ENCODE data around the gene MGAT4A.

MGAT4A gene

DNA sequence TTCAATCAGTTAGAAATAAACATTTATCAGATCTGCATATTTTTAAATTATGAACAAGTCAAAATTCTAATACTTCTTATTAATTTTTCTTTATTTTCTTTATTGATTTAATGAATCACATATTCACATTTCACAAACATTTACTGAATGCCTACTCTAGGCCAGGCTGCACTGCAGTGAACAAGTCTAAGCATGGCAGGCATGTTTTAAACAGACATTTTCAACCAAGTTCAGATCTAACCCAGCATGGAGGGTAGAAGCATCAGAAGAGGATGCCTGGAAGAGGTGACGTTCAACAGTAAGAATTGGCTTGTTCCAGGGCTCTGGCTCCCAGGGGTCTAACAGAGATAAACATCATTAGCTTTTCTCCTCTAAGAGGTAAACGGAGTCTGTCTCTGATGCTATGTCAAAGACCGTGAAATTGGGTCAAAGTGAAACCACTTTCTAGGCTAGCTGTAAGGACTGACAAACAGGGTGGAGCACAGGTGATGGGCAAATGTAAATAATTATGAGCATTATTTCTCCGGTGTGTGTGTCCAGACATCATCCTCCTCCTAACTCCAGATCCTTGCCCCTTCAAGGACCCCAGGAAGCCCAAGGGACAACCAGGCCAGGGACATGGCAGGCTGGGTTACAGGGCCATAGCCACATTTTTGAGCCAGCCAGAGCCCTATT lies 72.0 kb downstream of the MGAT4A start:
- DNase-seq (ENCODE audit: low read depth, low spot score) = no peak

DNA sequence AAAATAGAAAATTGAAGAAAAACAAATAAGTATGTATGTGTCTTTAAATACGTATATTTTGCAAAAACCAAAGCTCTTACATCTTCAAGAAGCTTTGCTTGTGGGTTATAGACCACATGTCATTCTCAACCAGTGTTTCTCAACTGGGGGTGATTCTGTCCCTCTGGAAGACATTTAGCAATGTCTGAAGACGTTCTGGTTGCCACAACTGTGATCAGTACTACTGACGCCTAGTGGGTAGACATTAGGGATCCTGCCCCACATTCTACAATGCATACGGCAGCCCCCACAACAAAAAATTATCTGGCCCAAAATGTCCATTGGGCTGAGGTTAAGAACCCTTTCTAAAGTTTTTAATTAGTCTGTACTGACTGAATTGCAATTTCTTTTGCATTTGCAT lies 74.1 kb downstream of the MGAT4A start:
- no peak for DNase-seq (ENCODE audit: low read depth, low spot score)

DNA sequence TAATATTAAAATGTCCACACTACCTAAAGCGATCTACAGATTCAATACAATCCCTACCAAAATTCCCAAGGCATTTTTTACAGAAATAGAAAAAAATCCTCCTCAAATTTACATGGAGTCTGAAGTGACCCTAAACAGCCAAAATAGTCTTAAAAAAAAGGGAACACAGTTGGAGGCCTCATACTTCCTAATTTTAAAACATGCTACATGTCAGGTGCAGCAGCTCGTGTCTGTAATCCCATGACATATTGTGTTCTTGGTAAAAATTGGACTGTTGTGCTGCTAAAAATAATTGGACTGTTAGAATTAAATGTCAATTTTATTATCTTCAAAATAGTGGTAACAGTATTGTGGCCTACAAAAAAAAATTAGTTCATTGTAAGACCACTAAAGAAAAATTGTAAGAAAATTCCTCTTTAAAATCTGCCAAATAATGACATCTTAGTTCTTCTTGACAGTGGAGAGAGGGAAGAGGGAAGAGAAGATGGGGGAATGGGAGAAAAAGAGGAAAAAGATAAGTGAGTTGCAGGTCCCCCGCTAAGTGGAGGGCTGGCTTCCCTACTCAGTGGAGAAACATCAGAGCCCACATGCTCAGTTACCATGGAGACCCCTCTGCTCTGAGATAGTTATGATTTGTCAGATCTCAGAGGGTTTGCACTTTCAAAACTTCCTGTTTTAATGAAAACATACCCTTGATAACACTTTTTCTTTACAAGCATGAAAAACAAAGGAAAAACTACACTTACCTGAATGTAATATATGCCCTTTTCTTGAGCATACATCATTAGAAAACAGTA lies 76.0 kb downstream of the MGAT4A start:
- DNase-seq (ENCODE audit: low read depth, low spot score) = no peak

DNA sequence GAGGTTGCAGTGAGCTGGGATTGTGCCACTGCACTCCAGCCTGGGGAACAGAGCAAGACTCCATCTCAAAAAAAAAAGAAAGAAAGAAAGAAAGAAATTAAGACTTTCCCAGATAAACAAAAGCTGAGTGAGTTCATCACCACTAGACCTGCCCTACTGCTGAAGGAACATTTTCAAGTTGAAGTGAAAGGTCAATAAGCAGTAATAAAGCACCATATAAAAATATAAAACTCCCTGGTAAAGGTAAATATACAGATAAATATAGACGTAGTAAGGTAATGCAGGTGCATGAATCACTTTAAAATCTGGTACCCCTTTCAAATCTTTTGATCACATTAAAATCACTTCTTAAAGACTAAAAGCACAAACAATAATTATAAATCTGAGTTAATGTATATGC lies 79.9 kb downstream of the MGAT4A start:
- no peak for DNase-seq (ENCODE audit: low read depth, low spot score)

DNA sequence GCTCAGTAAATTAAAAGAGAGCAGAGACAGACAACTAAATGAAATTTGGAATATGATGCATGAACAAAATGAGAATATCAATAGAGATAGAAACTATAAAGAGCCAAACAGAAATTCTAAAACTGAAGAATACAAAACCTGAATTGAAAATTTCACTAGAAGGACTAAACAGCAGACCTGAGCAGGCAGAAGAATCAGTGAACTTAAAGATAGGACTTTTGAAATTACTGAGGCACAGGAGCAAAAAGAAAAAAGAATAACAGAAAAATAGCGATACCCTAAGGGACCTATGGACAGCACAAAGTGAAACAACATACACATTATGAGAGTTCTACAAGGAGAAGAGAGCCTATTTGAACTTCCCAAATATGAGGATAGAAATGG lies 80.9 kb downstream of the MGAT4A start:
- DNase-seq (ENCODE audit: low read depth, low spot score) = no peak

- peak; percentile 68 for DNase-seq (ENCODE audit: low read depth, low spot score)
Measured at GRCh38 chr2:98649135-98649991, 81.6 kb downstream of the MGAT4A start.

- DNase-seq (ENCODE audit: low read depth, low spot score) = no peak
Measured at GRCh38 chr2:98648451-98648850, 82.5 kb downstream of the MGAT4A start.

- no peak for DNase-seq (ENCODE audit: low read depth, low spot score)
Measured at GRCh38 chr2:98647636-98648035, 83.3 kb downstream of the MGAT4A start.

DNA sequence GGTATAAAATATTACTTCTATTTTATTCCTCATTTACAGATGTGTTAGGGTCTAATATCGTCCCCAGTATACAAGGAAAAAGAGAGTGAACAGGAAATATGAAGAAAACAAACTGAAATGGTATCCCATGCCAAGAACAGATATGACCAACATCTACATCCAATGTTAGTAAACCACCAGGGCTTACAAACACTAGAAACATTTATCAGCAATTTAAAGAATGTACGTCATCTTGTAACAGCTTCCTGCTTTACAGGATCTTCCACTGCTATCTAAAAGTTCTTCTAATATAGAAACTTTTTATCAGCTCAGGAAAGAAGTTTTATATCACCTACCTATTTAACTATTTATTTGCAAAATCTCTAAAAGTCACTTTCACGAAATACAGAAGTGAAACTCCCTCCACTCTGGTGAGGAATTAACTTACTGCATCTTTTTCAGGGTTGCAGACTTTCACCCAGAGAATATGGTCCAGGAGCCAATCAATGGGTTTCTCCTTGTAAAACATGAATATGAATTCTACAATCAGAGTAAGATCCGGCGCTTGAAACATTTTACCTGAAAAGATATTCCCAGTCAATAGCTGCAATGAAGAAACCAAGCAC lies 87.3 kb downstream of the MGAT4A start:
- no peak for DNase-seq (ENCODE audit: low read depth, low spot score)

- no peak for DNase-seq (ENCODE audit: low read depth, low spot score)
Measured at GRCh38 chr2:98637401-98638147, 93.4 kb downstream of the MGAT4A start.

DNA sequence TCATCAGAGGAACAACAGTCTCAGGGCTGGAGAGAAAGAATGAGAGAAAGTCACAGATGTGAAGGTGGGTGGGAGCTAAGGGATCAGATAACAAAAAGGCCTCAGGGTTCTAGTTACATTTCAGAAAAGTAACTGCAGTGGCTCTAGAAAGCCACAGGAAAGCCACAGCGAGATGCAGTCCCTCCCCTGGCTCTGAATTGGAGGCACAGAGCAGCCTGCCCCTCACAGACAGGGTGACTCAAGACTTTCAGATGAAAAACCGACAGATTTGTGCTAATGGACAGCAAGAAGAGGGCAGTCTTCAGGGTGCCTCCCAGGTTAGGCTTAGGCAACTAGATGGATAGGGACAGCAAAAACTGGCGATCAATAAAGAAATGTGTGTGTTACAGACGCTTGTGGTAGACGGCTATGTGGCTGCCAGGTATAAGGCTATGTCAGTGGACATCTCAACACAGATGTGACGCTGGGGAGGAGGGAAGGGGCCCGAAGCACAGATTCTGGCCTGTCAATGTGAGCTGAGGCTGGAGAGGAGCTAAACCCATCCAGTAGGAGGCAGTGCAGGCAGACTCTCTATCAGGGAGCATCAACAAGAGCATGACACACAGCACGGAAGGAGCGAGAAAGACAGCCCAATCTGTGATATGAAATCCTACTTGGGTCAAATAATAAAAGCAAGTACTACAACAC lies 96.4 kb downstream of the MGAT4A start:
- no peak for DNase-seq (ENCODE audit: low read depth, low spot score)

GRCh38 chr2:98632351-98632750 lies 98.6 kb downstream of the MGAT4A start:
- no peak for DNase-seq (ENCODE audit: low read depth, low spot score)

DNA sequence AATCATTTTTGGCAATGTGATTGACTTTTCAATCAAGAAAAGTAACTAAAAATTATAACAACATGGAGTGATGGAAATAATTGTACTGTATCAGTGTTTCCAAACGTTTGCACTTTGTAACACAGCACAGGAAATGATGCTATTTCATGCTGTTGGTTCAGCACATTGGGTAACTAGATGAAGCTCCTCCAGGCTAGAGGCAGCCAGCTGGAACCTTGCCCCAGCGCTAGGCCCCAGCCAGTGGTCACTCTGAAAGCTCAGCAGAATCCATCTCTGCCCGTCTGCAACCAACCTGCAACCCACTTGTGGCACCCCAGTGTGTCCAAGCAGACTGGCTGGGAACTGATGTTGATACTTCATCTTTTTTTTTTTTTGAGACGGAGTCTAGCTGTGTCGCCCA lies 107.3 kb downstream of the MGAT4A start:
- no peak for DNase-seq (ENCODE audit: low read depth, low spot score)

GRCh38 chr2:98617149-98617548 lies 113.8 kb downstream of the MGAT4A start:
- DNase-seq (ENCODE audit: low read depth, low spot score) = no peak

GRCh38 chr2:98615481-98615880 lies 115.5 kb downstream of the MGAT4A start:
- DNase-seq (ENCODE audit: low read depth, low spot score) = no peak

DNA sequence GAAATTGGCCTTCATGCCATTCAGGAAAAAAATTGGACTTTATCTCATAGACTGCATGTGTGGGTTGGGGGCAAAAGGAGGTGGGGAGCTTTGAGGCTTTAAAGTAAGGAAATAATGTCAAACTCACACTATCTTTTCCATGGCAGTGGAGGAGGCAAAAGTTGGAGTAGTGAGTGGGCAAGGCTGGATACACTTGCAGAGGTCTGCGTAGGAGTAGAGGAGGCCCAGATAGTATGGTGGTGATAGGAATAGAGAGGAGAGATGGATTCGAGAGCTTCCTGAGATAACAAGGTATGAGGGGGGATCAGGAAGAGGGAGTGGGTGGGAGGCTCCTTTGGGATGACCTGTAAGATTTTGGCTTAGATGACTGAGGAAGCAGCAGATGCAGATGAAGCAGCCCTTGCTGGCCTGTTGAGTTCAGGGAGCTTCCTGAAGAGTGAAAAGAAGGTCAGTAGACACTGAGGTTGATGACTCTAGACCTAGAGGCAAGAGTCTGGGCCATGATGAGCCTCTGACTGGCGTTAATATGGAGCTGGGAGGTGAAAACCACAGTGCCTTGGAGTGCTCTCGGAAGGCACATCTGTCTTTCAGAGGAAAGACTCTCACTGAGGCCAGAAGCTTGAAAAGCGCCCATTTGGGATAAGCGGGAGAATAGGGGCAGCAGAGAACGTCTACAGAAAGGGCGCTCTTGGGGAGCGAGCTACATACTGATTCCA lies 116.8 kb downstream of the MGAT4A start:
- DNase-seq (ENCODE audit: low read depth, low spot score) = no peak

GRCh38 chr2:98608962-98609604 lies 121.8 kb downstream of the MGAT4A start:
- DNase-seq (ENCODE audit: low read depth, low spot score) = no peak

DNA sequence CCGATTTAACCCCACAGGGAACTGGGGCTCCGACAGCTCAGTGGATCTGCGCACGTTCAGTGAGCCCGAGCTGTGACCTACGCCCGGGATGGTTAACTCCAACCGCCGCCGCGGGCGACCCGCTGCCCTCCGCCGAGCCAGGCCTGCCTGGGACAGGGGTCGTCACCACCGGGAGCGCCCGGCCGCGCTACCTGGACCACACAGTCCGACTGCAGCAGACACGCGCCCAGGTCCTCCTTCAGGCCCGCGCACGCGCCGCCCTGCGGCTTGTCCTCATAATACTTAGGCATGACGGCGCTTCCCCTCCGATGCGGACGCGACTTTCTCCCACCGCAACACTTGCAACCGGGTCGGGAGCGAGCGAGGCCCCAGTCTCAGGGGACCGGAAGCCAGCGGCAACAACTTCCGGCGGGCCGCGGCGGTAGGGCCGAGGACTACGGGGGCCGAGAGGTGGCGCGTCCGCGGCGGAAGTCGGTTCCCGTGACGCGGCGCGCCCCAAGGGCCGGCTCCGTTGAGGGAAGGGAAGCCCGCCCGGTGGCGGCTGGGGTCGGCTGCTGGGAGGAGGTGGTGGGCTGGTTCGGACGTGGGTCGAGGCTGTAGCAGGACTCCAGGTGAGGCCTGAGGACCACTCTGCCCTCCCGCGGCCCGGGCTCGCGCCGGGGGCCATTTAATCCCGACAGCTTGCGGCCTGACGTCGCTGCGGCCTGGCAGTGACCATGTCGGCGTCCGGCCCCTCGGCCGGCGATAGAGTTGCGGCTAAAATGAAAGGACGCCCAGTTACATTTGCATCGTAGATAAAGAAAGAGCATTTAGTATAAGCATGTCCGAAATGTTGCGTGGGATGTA lies 122.6 kb downstream of the MGAT4A start, which contains the start of the genes COA5 and UNC50:
Gene COA5, minus strand, starts transcription at position 397 of the 846 bp plus-strand sequence. Its CDS starts 107 bp downstream, at position 290.
Gene UNC50, plus strand, starts transcription at position 474 of the 846 bp plus-strand sequence. CDS start 1,171 bp downstream, outside the sequence.
- DNase-seq (ENCODE audit: low read depth, low spot score) = peak; percentile 88
